Stimulated activated CD4-positive, alpha-beta T cell treated with anti-CD3 and anti-CD28 coated beads, Interleukin-2, amount 100 ng/mL, for 24 hours (primary cell): Measurements from ENCODE around the gene OR52M1.

Source experiments
- DNase-seq, 2 donors: peaks; one replicate each; pipeline ENCODE4 v3.0.0-alpha.2; 2020

Gene OR52M1

DNA sequence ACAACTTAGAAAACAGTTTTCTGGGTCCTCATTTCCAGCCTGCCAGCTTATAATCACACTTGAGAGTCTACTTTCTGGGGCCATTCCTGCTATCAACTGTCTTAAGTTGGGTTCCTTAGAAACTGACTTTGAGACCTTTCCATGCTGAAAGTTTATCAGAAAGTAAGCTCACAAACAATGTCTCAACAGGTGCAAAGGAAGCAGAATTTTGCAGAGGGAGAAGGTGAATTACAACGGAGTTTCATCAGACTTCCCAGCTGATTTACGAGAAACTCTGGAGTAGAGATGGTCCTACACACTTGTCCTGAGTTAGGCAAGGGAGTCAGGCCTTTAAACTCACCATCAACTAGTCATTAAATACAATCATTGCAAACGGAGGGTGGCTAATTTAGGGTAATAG, 31.9 kb downstream of the OR52M1 start:
- DNase-seq: no peak

DNA sequence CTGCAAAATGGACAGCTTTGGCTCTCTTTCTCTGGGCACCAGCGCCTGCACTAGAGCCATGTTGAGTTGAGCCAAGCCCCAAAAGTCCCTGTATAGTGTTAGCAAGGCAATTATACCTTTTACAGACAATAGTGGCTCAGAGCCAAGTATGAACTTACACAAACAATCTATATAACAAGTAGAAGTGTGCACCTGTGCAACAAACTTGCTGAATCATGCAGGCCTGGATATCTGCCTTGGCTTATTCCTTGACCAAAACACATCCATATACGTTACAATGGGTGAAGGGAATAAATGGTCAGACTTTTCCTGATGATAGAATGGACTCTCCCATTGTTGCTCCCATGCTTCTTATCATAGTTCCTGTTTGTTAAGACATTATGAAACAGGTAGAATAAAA, 32.8 kb downstream of the OR52M1 start:
- DNase-seq: no peak

DNA sequence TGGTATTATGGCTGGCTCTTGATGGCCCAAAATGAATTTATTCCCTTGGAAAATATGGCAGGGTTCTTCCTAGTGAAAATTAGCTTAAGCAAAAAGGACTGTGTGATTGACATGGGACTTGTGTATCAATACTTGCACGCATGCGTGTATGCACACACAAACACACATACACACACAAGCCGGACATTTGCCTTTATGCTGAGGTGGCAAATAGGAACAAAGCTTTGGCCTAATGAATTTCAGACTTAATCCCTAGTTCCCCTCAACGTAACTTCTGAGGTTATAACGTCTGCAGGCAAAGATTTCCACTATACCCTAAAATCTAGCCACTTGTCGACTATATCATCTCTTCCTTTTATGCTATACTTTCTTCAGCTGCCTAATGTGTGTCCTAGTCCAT, 33.6 kb downstream of the OR52M1 start:
- no peak for DNase-seq

DNA sequence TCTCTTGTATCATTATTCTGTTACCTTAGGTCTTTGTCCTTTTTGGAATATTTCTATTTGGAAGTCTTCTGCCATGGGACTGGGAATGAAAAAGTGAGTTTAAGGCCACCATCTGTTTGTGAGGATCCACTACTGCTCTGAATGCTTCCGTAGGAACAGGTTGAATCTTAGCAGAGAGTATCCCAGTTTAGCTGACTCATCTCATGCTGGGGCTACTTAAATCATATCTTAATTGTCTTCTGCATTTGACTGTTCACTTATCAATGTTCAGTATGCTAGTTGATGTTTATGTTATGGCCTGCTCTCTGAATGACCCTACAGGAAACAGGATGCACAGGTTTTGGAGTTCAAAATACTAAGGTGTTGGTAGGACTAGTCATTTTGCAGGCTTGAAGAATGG, 35.1 kb downstream of the OR52M1 start:
- DNase-seq: no peak

DNA sequence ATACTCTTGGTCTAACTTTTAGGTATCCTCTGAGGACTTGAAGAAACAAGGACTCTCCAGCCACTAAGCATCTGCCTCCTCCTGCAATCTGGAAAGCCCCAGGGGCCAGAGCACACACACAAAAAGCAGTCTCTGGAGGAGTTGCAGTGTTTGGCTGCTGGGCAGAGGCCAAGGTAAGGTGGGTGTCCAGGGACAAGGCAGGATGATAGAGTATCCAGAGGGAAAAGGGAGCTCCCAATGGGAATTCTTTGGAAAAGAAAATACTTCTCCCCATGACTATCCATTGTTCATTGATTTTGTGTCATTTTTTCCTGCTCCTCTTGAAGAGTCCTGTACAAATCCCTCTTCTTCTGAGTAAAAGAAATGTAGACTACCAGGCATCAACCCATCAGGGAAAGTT, 36.5 kb downstream of the OR52M1 start, which contains the start of gene OR52I2:
OR52I2 (plus strand) TSS at position 301 of the 400 bp plus-strand sequence.
- no peak for DNase-seq

DNA sequence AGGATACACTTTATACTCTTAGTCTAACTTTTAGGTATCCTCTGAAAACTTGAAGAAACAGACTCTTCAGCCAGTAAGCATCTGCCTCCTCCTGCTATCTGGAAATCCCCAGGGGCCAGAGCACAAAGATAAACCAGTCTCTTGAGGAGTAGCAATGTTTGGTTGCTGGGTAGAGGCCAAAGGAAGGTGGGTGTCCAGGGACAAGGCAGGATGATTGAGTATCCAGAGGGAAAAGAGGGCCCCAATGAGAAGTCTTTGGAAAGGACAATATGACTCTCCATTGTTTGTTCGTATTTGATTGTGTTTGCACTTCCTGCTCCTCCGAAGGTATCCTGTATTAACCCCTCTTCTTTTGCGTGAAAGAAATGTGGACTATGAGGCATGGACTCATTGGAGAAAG, 44.0 kb downstream of the OR52M1 start:
- DNase-seq: no peak

DNA sequence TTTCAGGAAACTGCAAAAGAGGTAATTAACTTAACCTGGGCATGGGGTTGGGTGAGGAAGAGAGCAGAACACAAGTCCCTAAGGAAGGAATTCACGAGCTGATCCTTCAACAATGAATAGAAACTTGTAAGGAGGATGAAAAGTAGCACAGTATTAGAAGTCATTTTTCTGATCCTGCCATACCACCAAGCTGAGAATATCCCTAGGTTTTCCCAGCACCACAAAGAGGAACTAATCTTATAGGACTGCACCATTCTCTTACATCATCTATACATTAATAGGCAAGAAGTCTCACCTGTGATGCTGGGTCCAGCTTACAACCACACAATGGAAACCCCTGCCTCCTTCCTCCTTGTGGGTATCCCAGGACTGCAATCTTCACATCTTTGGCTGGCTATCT, 48.7 kb downstream of the OR52M1 start, which contains the start of gene OR52I1:
OR52I1 (plus strand) TSS at position 301 of the 400 bp plus-strand sequence; CDS start at position 301, 0 bp downstream.
- DNase-seq: no peak
